Suppressor macrophage (primary cell): Measurements from ENCODE around the gene FMC1.

Experiments
- DNase-seq, 4 experiments: peaks; one replicate each; pipeline ENCODE4 v3.0.0-alpha.2; 2020 to 2022

FMC1 gene

DNA sequence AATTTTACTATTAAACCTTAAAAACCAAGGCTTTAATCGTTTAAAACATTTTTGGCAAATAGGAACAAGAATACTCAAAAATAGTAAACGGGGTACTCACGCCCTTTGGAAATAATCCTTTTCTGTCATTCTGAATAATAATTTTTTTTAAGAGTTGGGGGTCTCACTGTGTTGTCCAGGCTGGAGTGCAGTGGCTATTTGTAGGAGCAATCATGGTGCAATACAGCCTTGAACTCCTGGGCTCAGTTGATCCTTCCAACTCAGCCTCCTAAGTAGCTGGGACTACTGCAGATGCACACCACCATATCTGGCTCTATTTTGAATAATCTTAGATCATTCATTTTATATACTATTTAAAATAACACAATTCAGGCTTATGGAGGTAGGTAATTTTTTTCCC, 43.5 kb downstream of the FMC1 start:
- DNase-seq, result no peak

DNA sequence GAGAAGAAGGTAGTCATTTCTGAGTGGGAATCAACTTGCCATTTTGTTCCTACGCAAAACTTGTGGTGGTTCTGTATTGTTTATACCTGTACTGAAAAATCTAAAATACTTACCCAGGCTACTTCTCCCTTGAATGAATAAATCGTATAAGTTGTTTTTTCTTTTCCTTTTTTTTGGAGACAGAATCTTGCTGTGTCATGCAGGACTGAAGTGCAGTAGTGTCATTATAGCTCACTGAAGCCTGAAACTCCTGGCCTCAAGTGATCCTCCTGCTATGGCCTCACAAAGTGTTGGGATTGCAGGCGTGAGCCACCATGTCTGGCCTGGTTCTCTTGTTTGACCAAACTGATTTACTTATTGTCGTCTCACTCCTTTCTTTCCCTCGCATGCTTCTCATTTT, 46.5 kb downstream of the FMC1 start:
- no peak for DNase-seq

DNA sequence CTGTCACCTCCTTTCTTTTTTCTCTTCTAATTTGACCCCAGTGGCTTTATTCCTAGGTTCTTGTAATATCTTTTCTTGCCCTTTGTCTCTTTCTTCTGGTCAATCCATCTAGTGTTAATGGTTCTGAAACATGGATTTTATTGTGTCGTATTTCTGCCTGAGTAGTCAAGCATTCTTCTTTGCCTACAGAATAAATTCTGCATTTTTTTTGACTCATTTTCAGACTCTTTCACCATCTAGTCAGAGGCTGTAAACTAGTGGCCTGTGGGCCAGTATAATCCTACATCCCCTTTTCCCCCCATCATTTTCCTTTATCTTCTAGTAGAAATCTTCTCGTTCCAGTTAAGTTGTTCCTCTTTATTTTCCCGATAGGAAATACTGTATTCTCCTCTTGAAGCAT, 48.0 kb downstream of the FMC1 start:
- DNase-seq, result no peak

DNA sequence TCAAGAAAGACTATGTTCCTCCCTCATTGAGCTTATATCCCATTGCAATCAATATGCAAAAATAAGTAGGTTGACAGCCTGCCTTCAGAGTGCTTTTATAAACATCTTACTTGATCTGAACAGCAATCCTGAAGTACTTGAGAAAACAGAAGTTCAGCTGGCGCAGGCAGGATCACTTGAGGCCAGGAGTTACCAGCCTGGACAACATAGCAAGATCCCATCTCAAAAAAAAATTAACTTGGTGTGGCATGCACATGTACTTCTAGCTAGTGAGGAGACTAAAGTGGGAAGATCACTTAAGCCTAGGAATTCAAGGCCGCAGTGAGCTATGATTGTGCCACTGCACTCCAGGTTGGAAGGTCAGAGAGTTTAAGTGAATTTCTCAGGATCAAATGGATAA, 48.6 kb downstream of the FMC1 start:
- DNase-seq, result no peak

DNA sequence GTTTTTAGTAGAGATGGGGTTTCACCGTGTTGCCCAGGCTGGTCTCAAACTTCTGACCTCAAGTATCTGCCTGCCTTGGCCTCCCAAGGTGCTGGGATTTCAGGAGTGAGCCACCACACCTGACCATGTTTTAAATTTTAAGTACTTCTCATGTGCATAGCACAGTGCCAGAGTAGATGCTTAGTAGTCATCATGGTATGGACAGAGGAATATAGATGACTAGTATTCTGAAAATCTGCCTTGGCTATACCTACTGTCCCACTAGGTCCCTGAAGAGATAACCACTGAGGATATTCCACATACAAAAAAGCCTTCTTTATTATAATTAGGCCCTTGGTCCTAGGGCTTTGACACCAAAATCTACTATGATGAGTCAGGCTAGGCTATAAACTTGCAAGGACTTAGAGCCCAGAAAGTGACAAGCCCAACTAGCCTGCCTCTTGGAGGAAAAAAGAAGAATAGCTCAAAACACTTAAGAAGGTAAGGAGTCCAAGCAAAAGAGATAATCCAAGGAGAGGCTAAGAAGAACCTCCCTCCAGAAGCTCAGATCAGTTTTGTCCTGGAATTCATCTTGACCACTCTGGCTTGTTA, 52.6 kb downstream of the FMC1 start:
- no peak for DNase-seq

DNA sequence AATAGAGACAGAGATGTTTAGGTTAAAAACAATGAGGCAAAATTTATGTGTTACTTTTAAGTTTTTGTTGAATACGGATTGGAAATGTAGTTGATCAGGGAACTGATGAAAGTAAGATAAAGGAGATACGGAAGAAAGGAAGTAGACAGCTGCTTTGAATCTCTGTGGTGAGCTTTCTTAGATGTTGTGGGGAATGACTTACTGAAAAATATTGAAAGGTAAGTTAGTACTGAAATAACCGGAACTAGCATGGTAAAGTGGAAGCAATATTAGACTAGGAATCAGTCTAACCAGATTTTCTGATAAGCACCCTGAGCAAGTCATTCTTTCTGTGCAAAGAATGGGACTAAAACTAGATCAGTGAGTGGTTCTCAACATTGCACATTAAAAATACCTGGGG, 53.4 kb downstream of the FMC1 start:
- DNase-seq, result no peak
